Non-pigmented ciliary epithelial cell (primary cell): Measurements from ENCODE around the gene CFAP70.

ENCODE experiments used
- DNase-seq: peaks from one replicate; pipeline ENCODE4 v3.0.0-alpha.2; 2010; ENCODE audit warnings: low read depth

Gene CFAP70

DNA sequence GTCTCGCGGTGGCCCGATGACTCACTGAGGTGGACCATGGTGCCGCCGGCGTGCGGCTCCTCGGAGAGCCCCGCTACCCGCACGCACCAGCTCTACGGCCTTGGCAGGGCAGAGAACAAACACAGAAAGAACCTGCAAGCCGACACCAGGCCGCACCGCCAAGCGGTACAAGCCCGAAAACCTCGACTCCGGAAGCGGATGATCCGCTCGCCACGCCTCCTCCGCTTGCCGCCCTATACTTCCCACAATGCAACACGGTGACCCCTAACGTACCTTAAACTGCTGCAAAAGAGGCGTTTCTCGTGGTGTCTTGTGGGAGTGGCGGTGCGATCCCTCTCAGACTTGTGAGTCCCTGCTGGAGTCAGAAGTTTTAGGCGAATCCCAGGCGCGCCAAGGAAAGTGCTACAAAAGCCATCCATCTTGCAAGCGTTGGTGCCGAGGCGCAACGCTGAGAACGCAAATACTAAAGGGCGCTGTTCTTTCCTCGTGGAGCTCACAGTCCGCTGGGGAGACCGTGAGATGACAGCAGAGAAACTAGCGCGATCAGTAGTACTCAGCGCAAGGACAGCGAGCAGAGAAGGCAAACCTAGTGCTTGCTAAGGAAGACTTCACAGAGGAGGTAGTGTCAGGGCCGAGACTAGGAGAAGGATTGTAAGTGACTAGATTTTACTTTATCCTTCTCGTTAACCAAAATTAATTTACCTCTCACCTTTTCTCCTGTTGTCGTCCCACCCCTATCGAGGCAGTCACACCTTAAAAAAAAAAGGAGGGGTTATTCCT is 106.0 kb downstream of the CFAP70 start, which contains the start of gene MRPS16:
TSS of gene MRPS16 (minus strand) at position 200 of the 780 bp plus-strand sequence. CDS start at position 38, 162 bp downstream.
- peak; percentile 90 for DNase-seq

DNA sequence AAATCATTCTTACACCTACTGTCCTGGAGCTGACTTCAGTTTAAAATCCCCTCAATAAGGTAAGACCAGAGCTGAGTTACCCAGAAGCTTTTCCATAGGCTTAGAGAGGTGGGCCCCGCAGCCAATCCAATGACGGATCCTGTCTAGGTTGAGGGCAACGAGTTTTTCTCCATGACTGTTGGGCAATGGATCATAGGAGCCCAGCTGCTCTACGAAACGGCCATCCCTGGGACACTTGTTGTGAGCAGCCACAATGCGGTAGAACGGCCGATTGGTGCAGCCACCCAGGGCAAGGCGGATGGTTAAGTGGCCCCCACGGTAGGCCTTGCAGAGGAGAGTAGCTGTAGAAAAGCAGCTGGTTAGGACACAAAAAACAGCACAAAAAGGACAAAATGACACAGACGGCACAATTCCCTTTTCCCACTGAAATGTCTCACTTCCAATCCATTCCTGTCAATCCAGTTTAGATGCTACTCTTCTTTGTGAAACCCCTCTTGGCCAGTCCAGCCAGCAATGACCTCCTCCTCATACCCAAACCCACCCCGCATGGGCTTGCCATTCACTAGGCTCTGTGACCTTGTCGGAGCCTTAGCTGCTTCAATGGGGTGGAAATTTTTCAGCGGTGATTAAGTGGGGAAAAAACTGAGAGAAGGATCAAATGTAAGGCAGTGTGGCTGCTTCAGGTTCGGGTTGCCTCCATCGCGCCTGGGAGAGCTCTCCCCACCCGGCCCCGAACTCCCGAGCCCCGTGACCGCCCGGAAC is 106.8 kb downstream of the CFAP70 start:
- no peak for DNase-seq

DNA sequence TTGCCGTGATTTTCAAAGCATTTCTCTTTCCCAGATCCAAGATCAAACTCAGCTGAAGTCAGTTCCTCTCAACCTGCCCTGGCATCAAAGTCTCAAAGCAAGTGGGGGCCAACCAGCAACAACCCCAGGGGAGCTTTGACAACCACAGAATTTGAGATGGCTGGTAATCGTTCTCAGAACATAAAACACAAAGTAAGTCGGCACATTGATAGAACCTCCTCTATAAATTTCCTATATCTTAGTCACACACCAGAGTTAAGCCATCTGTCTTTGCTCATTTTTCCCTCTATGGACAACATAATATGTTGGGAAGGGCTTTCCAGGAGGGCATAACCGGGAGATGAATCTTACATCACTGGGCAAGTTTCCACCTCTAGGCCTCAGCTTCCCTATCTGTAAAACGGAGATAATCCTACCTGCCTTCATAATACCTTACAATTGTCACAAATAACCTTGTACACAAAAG is 110.4 kb downstream of the CFAP70 start:
- no peak for DNase-seq

DNA sequence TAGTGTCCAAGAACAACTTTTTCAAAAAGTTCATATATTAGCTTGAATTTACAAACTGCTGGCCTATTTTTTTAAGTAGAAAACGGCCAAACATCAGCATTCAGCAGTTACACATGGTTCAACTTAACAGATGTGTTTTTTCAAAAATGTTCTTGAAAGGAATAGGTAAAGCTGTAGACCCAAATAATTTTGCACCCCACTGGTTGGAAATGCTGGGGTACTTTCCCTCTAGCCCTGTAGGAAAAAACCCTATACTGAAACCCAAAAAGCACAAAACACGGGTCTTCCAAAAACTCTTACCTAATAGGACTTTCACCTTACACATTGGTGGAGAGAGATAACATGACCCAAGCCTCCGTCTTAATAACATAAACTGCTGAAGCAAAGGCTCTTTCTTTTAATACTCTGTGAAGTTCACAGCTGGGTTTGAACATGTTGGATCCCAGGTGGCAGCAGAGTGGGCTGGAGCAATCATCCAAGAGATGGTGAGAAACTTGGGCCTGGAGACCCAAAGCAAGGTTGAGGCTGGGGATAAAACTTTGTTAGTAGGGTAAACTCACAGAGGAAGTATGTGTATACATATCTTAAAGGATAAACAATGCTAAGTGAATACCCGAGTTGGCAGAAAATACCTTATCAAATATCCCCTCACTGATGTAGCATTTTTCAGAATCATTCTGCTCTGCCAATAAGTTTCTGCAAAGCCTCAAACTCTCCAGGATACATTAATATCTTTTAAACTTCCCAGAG is 111.0 kb downstream of the CFAP70 start:
- DNase-seq = no peak

DNA sequence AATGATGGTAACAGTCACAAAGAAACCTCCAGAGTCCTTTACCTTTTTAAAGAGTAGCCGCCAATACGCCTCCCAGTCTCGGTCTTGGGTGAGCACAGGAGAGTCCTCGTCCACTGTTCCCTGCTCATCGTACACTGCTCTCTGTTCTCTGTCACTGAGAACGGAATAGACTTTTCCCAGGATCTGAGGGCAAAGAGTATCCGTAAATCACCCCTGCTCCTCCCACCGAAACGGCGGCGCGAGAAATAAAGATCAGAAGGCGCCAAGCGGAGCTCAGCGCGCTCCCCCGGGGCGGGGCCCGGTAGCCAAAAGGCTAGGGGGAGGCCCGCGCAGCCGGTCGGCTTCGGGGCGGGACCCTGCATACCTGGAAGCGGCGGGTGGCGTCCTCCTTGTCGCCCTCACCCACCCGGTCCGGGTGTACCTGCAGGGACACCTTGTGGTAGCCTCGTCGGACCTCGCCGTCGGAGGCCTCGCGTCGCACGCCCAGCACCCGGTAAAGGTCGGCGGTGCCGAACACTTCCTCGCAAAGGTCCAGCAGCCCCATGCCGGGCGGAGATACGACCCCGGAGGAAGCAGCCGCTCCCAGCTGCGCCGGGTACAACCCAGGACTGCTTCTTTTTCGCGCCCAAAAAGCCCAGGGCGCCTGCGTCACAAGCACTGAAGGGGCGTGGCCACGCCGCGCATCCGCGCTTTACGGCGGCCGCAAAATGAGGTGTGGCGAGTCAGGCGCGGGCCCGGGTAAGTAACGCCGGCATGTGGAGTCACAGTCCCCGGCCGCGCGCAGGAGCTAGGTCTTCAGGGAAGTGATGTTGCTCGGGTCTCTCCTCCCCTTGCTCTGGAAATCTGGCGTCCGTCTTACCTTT is 111.8 kb downstream of the CFAP70 start, which contains the start of gene DNAJC9:
TSS of gene DNAJC9 (minus strand) at position 610 of the 863 bp plus-strand sequence. CDS start at position 544, 66 bp downstream.
- DNase-seq = peak; percentile 68

DNA sequence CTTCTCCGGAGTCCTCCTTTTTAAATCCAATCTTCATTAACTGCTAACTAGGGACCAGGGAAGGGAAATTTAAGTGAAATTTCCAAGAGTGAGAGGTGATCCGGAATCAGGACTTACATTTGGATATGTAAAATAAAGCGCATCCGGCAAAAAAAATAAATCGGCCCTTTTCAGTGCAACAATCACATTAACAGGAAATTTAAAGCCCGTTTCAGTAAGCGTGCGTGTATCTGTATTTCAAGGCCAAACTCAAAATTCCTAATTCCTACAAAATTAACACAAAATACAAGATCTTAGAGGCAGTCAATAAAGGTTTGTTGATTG is 112.4 kb downstream of the CFAP70 start:
- DNase-seq = no peak

DNA sequence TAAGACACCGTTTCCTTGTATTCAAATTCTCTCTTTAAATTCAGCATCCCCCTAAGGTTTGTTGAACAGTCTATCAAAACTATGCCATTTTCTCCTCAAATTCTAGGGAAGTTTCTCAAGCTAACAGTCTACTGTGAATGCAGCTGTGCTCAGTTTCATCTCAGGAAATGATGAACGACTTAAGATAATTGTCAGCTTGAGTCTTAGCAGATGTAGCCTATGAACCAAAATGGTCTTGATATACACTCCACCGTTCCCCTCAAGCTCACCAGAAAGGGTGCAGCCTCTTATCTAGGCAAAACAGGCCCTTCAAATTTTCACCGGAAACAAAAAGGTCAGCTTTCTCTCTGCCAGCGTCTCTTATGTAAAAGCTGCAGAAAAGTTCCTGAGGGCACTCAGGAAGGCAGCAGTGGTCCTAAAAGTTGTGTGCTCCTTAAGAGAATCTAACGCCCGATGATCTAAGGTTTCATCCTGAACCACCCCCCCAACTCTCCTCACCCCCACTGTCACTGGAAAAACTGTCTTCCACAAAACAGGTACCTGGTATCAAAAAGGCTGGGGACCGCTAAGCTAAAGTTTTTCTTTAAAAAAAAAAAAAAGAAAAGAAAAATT is 113.7 kb downstream of the CFAP70 start:
- no peak for DNase-seq

DNA sequence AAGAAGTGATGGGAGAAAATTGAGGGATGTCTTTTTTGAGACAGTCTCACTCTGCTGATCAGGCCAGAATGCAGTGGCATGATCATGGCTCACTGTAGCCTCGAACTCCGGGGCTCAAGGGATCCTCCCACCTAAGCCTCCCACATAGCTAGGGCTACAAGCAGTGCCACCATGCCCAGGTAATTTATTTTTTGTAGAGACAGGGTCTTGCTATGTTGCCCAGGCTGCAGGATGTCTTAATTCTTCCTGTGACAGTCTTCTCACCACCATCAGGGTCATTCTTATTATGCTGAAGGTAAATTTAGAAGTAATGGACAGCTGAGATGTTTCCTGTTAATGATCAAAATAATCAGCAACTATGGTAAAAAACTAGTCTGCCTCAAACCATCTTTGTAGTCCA is 118.8 kb downstream of the CFAP70 start:
- no peak for DNase-seq

DNA sequence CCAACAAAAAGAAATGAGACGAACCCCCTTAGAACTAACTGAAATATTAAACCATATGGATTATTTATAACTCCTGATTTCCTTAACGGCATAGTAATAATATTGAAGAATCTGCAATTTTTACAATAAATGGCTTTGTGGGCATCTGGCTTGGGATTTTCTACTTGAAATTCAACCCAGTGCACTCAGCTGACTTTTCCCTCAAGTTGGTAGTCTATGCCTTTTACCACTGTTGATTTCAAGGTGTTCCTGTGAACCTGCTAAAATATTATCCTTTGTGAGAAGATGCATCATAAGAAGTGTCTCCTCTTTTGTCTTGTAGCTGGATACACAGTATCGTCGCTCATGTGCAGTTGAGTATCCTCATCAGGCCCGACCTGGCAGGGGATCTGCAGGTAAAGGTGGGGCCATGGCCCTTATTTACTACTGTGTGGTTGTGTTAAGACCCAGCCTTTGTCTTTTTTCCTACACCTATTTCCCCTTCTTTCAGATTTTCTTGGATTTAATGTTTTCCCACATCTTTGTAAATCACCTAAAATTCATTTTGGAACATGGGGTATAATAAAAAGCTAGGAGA is 119.6 kb downstream of the CFAP70 start:
- DNase-seq = no peak

DNA sequence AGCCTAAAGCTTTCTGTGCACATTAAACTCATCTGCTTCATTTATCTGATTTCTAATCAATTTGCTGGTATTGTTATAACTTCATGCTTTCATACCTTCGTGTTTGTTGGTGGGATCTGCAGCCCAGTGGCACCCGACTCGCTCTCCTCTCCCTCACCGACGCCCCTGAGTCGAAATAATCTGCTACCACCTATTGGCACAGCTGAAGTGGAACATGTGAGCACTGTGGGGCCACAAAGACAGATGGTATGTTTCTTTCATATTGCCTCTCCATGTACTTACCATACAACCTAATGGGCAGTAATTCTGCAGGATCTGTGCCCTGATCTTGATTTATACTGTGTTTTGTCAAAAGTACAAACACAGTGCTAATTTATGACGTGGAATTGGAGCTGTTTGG is 124.0 kb downstream of the CFAP70 start:
- DNase-seq = no peak

DNA sequence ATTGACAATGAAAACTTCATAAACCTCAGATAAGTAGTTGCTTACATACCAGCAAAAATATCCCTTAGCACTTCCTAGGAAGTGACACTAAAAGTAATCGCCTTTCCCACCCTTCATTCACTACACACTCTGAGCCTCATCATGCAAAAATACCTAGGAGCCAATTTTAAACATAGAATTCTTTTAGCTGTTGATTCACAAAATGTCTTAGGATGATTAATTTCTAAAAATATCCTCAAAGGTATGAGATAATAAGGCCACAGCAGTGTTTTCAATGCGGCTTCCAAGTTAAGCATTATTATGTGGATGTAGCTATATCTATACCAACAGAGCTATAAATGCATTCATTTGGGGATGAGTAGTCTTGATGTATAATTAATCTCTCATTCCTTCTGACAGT is 124.8 kb downstream of the CFAP70 start:
- DNase-seq = no peak

DNA sequence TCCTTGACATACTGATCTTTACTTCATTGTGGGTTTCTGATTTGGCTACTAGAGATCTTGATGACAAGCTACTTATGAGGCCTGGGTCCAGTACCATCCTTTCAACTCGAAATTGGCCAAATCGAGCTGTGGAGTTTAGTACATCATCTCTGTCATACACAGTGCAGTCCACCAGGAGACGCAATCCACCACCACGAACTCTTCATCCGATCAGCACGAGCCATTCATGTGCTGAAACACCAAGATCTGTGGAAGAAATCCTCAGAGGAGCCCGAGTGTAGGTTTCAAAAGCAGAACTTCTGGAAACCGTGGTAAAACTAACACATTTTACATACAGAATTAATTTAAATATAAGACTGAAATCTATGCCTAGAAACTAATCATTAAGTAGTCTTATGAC is 125.8 kb downstream of the CFAP70 start:
- DNase-seq = no peak

DNA sequence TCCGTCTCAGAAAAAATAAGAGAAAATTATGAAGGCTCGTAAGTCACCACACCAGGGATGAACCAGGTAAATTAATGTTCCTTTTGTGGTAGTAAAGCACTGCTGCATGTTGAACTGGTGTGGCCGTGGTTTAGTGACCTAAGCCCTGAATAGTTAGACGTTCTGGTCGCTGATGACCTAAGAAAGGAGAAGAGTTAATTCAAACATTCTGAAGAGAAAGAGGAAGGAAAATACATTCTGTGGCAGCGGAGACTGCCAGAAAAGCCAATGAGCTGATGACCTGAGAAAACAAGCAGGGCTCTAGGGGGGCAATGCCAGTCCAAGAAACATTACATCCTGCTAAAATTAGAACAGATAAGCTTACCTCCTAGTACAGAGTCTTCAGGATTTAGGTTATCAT is 129.1 kb downstream of the CFAP70 start:
- no peak for DNase-seq

DNA sequence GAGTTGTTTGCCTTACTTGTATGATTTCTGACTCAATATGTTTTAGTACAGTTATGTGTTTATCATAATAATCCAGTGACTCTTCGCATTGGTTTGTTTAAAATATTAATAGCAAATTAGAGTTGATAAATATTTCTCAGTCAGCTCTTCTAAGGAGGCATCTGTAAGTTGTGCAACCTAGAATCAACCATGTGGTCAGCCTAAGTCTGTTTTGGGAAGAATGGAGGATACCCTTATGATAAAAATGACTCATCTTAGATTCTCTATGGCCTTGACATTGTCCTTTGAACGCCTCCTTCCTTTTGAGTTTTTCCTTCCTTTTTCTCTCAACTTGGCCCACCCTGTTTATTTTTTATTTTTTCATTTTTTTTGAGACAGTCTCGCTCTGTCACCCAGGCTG is 130.4 kb downstream of the CFAP70 start:
- DNase-seq = no peak

DNA sequence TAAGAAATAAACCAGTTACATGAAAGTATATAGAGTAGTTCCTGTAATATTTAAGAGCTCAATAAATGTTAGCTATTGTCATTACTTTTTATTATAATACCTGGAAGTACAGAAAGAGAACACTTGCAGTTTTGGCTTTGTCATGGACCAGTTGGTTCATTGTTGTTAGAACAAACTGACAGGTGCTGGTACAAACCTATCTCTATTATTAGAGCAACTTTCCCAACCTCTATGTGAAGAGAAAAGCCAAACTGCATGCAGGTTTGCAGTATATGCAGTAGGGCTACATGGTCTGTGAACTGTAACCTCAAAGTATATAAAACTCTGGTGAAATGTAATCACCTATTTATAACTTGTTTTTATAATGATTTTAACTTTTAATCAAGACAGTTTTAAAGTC is 132.0 kb downstream of the CFAP70 start:
- no peak for DNase-seq

DNA sequence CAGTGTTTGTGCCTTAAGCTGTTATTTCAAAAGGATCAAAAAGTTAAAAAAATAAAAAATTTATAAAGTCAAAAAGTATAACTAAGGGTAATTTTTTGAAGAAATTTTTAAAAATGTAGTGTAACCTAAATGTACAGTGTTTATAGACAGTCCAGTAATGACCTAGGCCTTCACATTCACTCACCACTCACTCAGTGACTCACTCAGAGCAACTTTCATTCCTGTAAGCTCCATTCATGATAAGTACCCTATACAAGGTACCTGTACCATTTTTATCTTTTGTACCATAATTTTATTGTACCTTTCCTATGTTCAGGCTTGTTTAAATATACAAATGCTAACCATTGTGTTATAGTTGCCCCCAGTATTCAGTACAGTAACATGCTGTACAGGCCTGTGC is 133.1 kb downstream of the CFAP70 start:
- DNase-seq = no peak

DNA sequence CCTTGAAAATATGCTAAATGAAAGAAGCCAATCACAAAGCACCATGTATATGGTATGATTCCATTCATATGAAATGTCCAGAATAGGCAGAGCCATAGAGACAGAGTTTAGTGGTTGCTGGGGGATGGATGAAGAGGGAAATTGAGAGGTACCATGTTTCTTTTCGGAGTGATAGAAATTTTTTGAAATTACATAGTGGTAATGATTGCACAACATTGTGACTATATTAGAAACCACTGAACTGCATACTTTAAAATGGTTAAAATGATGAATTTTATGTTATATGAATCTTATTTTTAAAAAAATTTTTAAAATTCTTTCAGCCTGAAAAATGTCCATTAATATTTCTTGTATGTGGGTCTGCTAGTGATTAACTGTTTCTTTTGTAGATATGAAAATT is 137.7 kb downstream of the CFAP70 start:
- no peak for DNase-seq

DNA sequence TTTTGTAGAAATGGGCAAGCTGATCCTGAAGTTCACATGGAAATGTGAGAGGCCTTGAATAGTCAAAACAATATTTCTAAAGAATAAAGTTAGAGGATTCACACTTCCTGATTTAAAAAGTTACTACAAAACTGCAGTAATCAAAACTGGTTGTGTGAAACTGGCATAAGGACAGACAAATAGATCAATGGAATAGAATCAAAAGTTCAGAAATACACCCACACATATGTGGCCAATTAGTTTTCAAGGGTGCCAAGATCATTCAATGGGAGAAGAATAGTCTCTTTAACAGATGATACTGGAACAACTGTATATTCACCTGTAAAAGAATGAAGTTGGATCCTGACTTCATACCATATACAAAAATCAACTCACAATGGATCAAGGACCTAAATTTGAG is 139.3 kb downstream of the CFAP70 start:
- no peak for DNase-seq

DNA sequence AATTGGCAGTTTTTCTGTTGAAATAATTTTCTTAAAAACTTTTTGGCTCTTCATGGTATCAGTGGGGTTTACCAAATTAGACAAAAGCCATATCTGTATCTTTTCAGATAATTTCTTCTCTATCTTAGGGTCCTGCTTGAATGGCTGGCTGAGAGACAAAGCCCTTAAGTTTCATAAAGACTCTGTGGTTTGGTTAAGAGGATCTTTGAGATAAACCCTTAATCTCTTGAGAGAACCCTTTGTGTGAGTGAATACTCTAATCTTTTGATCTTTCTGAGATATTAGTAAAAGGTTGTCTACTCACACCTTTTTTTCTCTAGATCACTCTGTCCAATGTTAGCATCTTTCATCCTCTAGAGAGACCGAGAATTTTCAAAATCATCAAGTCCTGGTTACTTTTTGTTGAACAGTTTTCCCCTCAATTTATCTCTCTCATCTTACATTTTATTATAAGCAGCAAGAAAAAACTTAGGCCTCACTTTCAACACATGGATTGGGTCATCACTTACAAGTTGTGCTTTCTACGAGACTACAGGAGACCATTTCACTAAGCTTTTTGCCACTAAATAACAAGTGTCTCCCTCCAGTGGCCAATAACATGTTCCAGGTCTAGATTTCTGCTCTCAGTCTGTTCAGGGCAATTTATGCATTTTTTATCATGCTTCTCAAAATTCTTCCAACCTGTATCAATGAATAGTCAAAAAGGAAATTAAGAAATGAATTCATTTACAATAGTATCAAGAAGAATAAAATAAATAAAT is 140.1 kb downstream of the CFAP70 start:
- DNase-seq = no peak

DNA sequence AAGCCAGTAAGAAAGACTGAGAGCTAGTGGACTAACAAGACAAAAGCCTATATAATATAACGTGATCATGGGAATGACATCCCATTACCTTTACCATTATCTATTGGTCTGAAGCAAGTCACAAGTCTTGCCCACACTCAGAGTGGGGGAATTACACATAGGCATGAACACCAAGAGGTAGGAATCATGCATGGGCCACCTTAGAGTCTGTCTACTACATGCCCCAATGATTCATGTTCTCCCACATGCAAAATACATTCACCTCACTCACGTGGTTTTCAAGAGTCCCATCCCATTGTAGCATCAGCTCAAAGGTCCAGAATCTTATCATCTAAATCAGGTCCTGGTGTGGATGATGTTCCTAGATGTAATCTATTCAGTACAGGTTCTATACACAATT is 141.0 kb downstream of the CFAP70 start:
- DNase-seq = no peak
